HAP-1 (cell line): ENCODE results near the gene POC1A.
"Not testable (repeated sequence)": the region's sequence is repeated elsewhere in the genome, so short reads cannot be mapped to it uniquely, and the experiment has no call there.

Experiments
- DNase-seq, 2 experiments: peaks; one replicate each; pipeline ENCODE4 v3.0.0-alpha.2; 2016 to 2020; ENCODE audit warnings: low spot score in 2 of 2
- H3K27me3 ChIP-seq: fragments of 250-450 bp; sonication (Bioruptor Pico); 2 replicates; pipeline ENCODE4 v1.5.1; 2020; ENCODE audit warnings: low read depth, mild to moderate bottlenecking, moderate library complexity
- H3K36me3 ChIP-seq: fragments of 250-450 bp; sonication (Bioruptor Pico); replicated peaks from 2 replicates; pipeline ENCODE4 v1.5.1; 2020; ENCODE audit warnings: mild to moderate bottlenecking
- H3K4me1 ChIP-seq: fragments of 250-450 bp; sonication (Bioruptor Pico); 2 replicates; pipeline ENCODE4 v1.5.1; 2020; ENCODE audit warnings: mild to moderate bottlenecking
- H3K4me3 ChIP-seq: fragments of 250-450 bp; sonication (Bioruptor Pico); 2 replicates; pipeline ENCODE4 v1.5.1; 2020; ENCODE audit warnings: mild to moderate bottlenecking, moderate library complexity
- H3K9me3 ChIP-seq: fragments of 250-450 bp; sonication (Bioruptor Pico); 2 replicates; pipeline ENCODE4 v1.5.1; 2020; ENCODE audit warnings: mild to moderate bottlenecking, moderate library complexity
- in situ Hi-C: fragments of 300-500 bp; cut with MboI; formaldehyde crosslinking; loops from 3 replicates; pipeline ENCODE4 v1.14.3; 2020; ENCODE audit warnings: low sequenced_read_pairs, inconsistent platforms, mixed read lengths

The POC1A gene

DNA sequence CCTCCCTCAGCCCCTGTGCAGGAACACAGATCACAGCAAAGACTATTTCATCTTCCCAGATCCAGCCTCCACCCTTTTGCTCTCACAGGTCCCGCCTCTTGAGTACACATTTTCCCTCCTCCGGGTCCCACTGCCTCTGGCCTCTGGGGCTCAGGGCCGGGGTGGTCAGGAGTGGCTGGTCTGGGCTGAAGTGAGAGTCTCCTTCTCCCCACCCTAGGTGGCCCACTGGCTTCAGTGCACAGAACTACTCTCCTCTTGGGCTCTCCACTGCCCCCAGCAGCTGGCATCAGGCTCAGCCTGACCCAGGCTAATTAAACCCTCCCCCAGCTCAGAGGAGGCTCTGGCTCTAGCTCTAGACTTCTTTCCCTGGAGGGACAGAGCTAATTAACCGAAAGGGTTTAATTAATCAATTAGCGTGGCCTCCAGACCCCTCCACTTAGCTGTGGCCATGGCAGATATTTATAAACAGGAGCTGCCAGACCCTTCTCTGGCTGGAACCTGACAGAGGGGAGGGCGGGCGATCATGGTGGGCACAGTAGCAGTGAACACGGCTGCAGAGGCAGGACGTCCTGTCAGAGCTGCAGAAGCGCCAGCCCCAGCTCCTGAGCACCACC is 113.0 kb downstream of the POC1A start:
- in situ Hi-C loops = no loop called here
- H3K4me3 ChIP-seq = no peak overlapping the region
- no peaks in the 10 kb centered on the region for H3K36me3 ChIP-seq
- DNase-seq = no peak
- H3K27me3 ChIP-seq = no peaks in the 10 kb centered on the region
- H3K9me3 ChIP-seq = no peaks in the 10 kb centered on the region
- H3K4me1 ChIP-seq = peaks cover 8% of the 10 kb centered on the region

DNA sequence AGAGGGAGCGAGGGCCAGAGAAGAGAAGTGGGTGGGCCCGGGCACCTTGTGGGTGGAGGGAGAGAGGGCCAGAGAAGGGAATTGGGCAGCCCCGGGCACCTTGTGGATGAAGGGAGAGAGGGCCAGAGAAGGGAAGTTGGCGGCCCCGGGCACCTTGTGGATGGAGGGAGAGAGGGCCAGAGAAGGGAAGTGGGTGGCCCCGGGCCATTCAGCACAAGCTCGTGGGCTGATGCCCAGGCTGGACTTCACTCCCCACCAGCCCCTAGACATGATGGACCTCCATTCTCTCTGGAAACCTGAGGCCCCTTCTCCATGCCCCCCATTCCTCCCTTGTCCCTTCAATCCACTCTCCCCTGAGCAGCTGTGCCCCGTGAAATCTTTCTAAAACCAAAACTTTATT is 113.6 kb downstream of the POC1A start:
- Histone ChIP-seq H3K27me3 (no peaks in the 10 kb centered on the region), H3K9me3 (no peaks in the 10 kb centered on the region), H3K4me1 (peaks cover 8% of the 10 kb centered on the region), H3K4me3 (no peak overlapping the region), H3K36me3 (no peaks in the 10 kb centered on the region)
- in situ Hi-C loops = no loop called here
- no peak for DNase-seq

DNA sequence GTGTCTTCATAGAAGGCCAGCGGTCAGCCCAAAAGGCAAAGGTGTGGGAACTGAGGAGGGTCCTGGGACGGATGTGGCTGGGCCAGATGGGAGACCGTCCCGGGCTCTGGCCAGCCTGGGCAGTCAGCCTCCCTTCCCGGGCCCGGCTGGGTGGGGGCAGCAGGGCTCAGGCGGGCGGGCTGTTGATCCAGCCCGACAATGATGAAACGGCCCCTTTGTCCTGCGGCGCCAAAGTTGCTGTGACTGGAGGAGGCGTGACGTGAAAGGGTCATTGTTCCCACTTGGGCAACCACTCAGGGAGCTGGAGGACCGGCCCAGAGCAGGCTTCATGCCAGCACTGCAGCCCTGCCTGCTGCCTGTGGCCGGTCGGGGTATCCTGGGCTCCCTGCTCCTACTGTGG is 114.4 kb downstream of the POC1A start:
- peaks cover 8% of the 10 kb centered on the region for H3K4me1 ChIP-seq
- no peaks in the 10 kb centered on the region for H3K27me3 ChIP-seq
- in situ Hi-C loops = no loop called here
- no peaks in the 10 kb centered on the region for H3K36me3 ChIP-seq
- H3K4me3 ChIP-seq = no peak overlapping the region
- H3K9me3 ChIP-seq = no peaks in the 10 kb centered on the region
- DNase-seq = peak; percentile 57 to 81

DNA sequence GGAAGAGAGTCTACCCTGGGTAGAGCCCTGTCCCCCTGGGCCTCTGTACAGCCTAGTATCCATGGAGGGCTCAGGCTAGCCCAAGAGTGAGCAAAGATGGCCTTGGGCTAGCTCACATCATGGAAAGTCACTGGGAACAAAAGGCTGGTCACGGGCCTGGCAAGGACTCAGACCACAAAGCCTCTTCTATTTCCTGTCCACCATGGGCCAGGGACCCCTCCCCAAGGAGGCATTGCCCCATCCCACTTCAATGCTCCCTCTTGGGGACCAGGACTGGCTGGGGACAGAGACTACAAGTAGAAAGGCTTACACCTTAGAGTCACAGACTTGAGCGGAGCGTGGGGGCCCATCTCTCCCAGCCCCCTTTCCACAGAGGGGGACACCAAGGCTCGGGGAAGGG is 114.8 kb downstream of the POC1A start:
- no peak for DNase-seq
- Histone ChIP-seq H3K4me1 (peaks cover 8% of the 10 kb centered on the region), H3K27me3 (no peaks in the 10 kb centered on the region), H3K36me3 (no peaks in the 10 kb centered on the region), H3K9me3 (no peaks in the 10 kb centered on the region), H3K4me3 (no peak overlapping the region)
- in situ Hi-C loops = no loop called here

DNA sequence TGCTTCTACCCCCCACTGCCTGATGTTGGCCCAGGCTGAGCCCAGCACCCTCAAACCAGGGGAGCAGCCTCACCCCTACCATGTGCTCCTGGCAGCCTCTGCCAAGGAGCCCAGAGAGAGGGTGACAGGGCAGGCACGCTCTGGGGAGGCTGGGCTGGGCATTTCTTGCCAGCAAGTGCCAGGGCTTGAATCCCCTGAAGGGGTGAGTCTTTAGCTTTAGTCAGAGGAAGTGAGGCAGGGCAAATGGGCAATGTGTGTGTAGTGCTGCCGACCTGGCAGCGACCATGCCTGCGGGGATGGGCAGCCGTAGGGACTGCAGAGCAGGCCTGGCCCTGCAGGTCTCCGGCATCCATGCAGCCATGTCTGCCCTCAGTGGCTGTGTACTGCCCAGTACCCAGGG is 116.0 kb downstream of the POC1A start:
- H3K4me1 ChIP-seq = peaks cover 8% of the 10 kb centered on the region
- no peaks in the 10 kb centered on the region for H3K27me3 ChIP-seq
- no peaks in the 10 kb centered on the region for H3K9me3 ChIP-seq
- H3K36me3 ChIP-seq = no peaks in the 10 kb centered on the region
- H3K4me3 ChIP-seq = no peak overlapping the region
- no peak for DNase-seq
- in situ Hi-C loops = no loop called here

DNA sequence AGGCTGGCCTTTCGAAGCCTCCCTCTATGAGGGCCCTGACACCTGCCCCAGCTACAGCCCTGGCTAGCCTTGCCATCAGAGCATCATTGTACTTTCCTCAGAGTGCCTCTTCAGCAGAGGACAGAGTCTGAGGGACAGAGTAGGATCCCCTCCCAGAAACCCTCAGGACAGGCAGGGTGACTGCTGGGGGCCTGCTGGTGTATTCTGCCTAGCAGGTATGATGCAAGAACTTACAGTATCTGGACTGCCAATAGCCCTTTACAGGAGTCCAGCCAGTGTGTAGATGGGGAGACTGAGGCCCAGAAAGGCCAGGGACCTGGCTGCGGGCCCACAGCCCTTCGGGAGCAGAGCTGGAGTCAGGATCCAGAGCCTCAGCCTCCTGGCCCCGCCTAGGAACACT is 116.9 kb downstream of the POC1A start:
- no peak overlapping the region for H3K4me3 ChIP-seq
- no peaks in the 10 kb centered on the region for H3K36me3 ChIP-seq
- in situ Hi-C loops = no loop called here
- H3K9me3 ChIP-seq = no peaks in the 10 kb centered on the region
- peaks cover 8% of the 10 kb centered on the region for H3K4me1 ChIP-seq
- H3K27me3 ChIP-seq = no peaks in the 10 kb centered on the region
- DNase-seq = no peak

DNA sequence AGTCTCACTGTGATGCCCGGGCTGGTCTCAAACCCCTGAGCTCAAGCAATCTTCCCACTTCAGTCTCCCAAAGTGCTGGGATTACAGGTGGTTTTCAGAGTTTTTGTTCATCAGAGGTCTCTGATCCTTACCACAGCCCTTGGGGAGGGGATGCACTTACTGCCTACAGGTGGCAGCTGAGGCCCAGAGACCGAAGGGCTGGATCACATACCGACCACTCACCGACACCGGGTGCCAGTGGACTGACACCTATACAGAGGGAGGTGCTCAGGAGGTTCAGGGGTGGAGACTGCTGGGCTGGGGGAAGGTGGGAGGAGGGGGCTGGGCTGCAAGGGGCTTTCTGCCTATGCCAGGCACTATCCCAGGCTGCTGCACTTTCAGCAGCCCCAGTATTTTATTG is 117.4 kb downstream of the POC1A start:
- Histone ChIP-seq H3K36me3 (no peaks in the 10 kb centered on the region), H3K4me3 (no peak overlapping the region), H3K4me1 (peaks cover 8% of the 10 kb centered on the region), H3K27me3 (no peaks in the 10 kb centered on the region), H3K9me3 (no peaks in the 10 kb centered on the region)
- in situ Hi-C loops = no loop called here
- DNase-seq = no peak

DNA sequence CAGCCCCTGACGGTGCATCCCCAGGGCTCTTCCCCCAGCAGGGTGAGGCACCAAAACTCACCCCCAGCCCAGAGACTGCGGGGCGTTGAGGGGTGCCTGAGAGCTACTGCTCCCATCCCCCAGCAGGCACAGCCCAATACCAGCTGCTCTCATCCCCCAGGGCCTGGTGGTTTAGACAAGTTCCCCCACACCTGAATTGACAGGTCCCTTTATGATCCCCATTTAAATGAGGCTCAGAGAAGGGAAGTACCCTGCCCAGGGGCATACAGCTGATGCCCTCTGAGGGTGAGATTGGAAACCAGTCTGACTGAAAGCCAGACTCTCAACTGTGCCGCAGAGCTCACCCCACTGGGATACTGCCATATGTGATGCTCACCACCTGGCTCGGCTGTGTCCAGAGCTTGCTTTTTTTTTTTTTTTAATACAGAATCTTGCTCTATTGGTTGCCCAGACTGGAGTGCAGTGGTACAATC is 118.0 kb downstream of the POC1A start:
- DNase-seq = no peak
- H3K4me3 ChIP-seq = no peak overlapping the region
- H3K36me3 ChIP-seq = no peaks in the 10 kb centered on the region
- no peaks in the 10 kb centered on the region for H3K27me3 ChIP-seq
- H3K4me1 ChIP-seq = peaks cover 8% of the 10 kb centered on the region
- in situ Hi-C loops = no loop called here
- no peaks in the 10 kb centered on the region for H3K9me3 ChIP-seq

DNA sequence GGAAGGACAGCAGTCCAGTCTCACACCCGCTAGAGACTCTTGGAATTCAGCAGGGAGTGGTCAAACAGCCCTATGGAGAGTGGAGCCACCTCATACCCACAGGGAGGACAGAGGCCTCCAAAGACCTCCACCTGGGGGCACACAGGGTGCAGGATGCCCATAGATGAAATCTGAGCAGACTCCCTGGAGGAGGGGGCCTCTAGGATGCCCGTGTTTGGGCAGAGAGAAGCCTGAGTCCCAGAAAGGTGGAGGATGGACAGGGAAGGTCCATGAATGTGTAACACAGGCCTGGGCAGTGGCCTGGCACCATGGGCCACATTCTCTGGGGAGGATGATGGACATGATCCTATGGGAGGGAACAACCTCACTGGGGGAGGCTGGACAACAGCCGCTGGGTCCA is 119.6 kb downstream of the POC1A start:
- peaks cover 3% of the 10 kb centered on the region; the same call in 1 of the 2 replicates for H3K4me1 ChIP-seq
- H3K27me3 ChIP-seq = no peaks in the 10 kb centered on the region
- no peak overlapping the region for H3K4me3 ChIP-seq
- DNase-seq = no peak
- in situ Hi-C loops = no loop called here
- no peaks in the 10 kb centered on the region for H3K9me3 ChIP-seq
- H3K36me3 ChIP-seq = no peaks in the 10 kb centered on the region

DNA sequence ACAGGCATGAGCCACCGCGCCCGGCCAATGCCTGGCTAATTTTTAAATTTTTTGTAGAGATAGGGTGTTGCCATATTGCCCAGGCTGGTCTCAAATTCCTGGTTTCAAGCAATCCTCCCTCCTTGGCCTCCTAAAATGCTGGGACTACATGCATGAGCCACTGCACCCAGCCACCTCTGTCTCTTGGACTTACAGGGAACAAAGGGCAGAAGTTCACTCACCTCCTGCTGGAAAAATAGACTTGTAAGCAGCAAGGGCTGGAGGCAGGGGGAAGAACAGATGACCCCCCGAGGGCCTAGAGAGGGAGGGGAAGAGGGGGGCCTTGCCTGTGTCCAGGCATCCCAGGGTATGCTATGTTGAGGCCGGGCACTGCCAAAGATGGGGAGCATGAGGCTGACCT is 120.0 kb downstream of the POC1A start:
- Histone ChIP-seq H3K9me3 (no peaks in the 10 kb centered on the region), H3K4me3 (no peak overlapping the region), H3K4me1 (no peaks in the 10 kb centered on the region), H3K27me3 (no peaks in the 10 kb centered on the region), H3K36me3 (no peaks in the 10 kb centered on the region)
- no peak for DNase-seq
- in situ Hi-C loops = no loop called here

DNA sequence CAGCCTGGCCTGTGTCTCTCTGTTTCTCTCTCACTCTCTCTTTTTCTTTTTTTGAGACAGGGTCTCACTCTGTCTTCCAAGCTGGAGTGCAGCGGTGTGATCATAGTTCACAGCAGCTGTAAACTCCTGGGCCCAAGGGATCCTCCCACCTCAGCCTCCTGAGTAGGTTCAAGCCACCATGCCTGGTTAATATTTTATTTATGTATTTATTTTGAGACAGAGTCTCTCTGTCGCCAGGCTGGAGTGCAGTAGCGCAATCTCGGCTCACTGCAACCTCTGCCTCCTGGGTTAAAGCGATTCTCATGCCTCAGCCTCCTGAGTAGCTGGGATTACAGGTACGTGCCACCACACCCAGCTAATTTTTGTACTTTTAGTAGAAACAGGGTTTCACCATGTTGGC is 120.5 kb downstream of the POC1A start:
- in situ Hi-C loops, DNase-seq, H3K4me3 ChIP-seq, H3K27me3 ChIP-seq, H3K9me3 ChIP-seq, H3K36me3 ChIP-seq, H3K4me1 ChIP-seq: not testable (repeated sequence)

DNA sequence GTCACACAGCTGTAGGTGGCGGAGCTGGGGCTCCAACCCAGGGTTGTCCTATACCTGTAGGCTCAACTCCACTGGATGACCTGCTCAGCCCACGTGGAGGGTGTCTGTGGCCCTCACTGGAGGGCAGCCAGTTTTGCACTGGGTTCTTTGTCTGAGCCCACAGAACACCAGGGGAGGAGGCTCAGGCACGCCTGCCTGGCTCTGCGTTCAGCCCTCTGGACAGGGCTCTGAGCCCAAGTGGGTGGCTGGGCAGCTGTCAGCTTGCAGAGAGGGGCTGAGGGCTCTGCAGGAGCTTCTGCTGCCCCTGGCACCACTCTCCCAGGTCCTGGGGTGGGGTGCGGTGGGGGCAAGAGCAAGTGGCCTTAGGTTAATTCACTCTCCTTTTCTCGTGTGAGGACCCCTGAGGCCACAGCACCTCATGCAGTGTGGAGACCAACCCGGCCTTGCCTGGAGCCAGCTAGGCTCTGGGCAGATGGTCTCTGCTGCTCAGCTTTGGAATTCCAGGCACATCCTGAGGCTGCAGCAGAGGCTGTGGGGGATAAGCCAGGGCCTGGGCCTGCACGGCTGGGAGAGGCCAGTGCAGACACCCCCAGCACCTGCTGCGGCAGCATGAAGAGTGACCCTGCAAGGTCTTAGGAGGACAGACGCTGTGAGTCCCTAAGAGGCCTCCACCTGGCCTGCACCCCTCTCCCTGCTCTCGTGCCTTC is 121.4 kb downstream of the POC1A start:
- Histone ChIP-seq H3K4me1 (no peaks in the 10 kb centered on the region), H3K27me3 (no peaks in the 10 kb centered on the region), H3K9me3 (no peaks in the 10 kb centered on the region), H3K4me3 (no peak overlapping the region), H3K36me3 (no peaks in the 10 kb centered on the region)
- in situ Hi-C loops = no loop called here
- DNase-seq = no peak

DNA sequence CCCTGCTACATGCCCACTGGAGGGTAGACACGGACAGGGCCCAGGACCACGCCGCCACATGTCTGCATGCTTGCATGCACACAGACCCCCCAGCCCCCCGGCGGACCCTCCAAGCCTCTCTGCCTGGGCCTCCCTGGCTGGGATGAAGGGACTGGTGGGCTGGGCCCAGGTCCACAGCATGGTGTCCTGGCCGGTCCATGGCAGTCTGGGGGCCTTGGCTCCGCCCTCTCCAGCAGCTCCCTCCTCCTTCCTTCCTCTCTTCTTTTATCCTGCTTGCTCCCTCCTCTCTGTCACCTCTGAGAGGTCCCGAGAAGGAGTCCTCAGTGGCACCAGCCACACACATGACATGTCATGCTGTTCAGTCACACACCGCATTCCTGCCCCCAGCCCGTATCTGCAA is 122.3 kb downstream of the POC1A start:
- Histone ChIP-seq H3K4me1 (no peaks in the 10 kb centered on the region), H3K9me3 (no peaks in the 10 kb centered on the region), H3K4me3 (no peak overlapping the region), H3K36me3 (no peaks in the 10 kb centered on the region), H3K27me3 (no peaks in the 10 kb centered on the region)
- DNase-seq = no peak
- in situ Hi-C loops = no loop called here

DNA sequence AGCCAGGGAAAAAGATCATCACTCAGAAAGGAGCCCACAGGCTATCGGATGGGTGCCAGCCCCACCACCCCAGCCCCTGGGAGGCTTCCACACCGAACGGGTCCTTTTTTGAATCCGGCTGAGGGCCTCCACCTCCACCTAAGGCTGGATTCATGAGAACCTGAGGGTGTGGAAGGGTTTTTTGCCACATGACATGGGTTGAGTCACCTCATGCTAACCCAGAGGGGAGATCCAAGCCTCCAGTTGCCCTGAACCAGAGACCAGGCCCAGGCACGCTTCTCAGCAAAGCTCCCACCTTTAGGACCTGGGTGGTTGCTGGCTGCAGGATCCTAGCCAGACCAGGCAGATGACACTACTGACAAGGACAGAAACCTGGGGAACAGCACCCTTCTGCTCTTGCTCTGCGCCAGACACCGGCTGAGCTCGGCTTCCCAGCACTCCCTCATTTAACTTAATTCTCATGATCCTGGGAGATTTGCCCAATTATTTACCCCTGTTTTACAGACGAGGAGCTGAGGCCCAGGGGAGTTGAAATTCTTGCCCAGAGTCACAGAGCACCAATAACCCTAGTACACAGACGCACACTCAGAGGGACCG is 123.4 kb downstream of the POC1A start:
- Histone ChIP-seq H3K36me3 (no peaks in the 10 kb centered on the region), H3K4me1 (no peaks in the 10 kb centered on the region), H3K4me3 (no peak overlapping the region), H3K9me3 (no peaks in the 10 kb centered on the region), H3K27me3 (no peaks in the 10 kb centered on the region)
- no peak for DNase-seq
- in situ Hi-C loops = no loop called here
